Activated T-helper 2 cell treated with anti-CD3 and anti-CD28 coated beads, Interferon-gamma antibody, Interleukin-2, Interleukin-4, amounts not matched to agents 10 μg/mL and 5 μg/mL and 100 μg/mL, durations not matched to agents 14 hours and 24 hours and 36 hours (primary cell): ENCODE results near the gene AR. TPM values are rescaled to one million over a fixed set of nuclear protein-coding genes. Genes with fewer than 3 reads are reported as not detected.

Experiments used
- DNase-seq: peaks from one replicate; pipeline ENCODE4 v3.0.0; 2021; ENCODE audit warnings: low spot score
- H3K27ac Mint-ChIP-seq: one replicate; pipeline ENCODE4 v1.8.0; 2021; ENCODE audit warnings: mixed read lengths
- H3K27me3 Mint-ChIP-seq: one replicate; pipeline ENCODE4 v1.8.0; 2021; ENCODE audit warnings: low read depth, mixed read lengths
- H3K36me3 Mint-ChIP-seq: one replicate; pipeline ENCODE4 v1.8.0; 2021; ENCODE audit warnings: low read depth, mixed read lengths
- H3K4me1 Mint-ChIP-seq: one replicate; pipeline ENCODE4 v1.8.0; 2021; ENCODE audit warnings: low read depth, mixed read lengths
- H3K4me3 Mint-ChIP-seq: one replicate; pipeline ENCODE4 v1.8.0; 2021; ENCODE audit warnings: low read depth, mild to moderate bottlenecking, moderate library complexity, mixed read lengths
- H3K9me3 Mint-ChIP-seq: one replicate; pipeline ENCODE4 v1.8.0; 2021; ENCODE audit warnings: mixed read lengths
- intact Hi-C: fragments of 100-400 bp; cut with micrococcal nuclease; formaldehyde crosslinking; loops from one replicate; pipeline ENCODE4 v1.15.1; 2023
- total RNA-seq: library from RNA; stranded (reverse); gene quantifications from 2 replicates; pipeline ENCODE4 v1.2.3, GENCODE V29; 2022

Gene AR
- total RNA-seq, 1 donor from 2014 or later: 0.25 TPM

GRCh38 chrX:67545036-67545821, 1.4 kb downstream of the AR start:
- Mint-ChIP-seq H3K9me3 (no peaks in the 10 kb centered on the region), H3K4me3 (peak overlapping the region; percentile 17), H3K27ac (no peak overlapping the region), H3K36me3 (no peaks in the 10 kb centered on the region), H3K4me1 (peaks cover 3% of the 10 kb centered on the region), H3K27me3 (peaks cover 27% of the 10 kb centered on the region)
- intact Hi-C loops: no loop called here
- DNase-seq: no peak

- no peaks in the 10 kb centered on the region for H3K36me3 Mint-ChIP-seq
- H3K4me1 Mint-ChIP-seq: peaks cover 3% of the 10 kb centered on the region
- DNase-seq: no peak
Measured at GRCh38 chrX:67545893-67546495, 2.2 kb downstream of the AR start.

GRCh38 chrX:67546496-67547423, 2.9 kb downstream of the AR start:
- Mint-ChIP-seq H3K4me3 (no peak overlapping the region), H3K9me3 (no peaks in the 10 kb centered on the region), H3K36me3 (no peaks in the 10 kb centered on the region), H3K27me3 (peaks cover 27% of the 10 kb centered on the region), H3K4me1 (peaks cover 3% of the 10 kb centered on the region), H3K27ac (no peak overlapping the region)
- DNase-seq: no peak
- intact Hi-C loops: no loop called here

More at GRCh38 chrX:67545893-67546495, 2.2 kb downstream of the AR start:
- Mint-ChIP-seq H3K4me3 (no peak overlapping the region), H3K27me3 (peaks cover 27% of the 10 kb centered on the region), H3K9me3 (no peaks in the 10 kb centered on the region), H3K27ac (no peak overlapping the region)
- intact Hi-C loops: no loop called here

GRCh38 chrX:67555578-67556203, 11.9 kb downstream of the AR start:
- Mint-ChIP-seq H3K9me3 (no peaks in the 10 kb centered on the region), H3K4me1 (no peaks in the 10 kb centered on the region), H3K27me3 (no peaks in the 10 kb centered on the region), H3K4me3 (no peak overlapping the region), H3K36me3 (no peaks in the 10 kb centered on the region), H3K27ac (no peak overlapping the region)
- no peak for DNase-seq
- intact Hi-C loops: no loop called here

- Mint-ChIP-seq H3K27ac (no peak overlapping the region), H3K4me3 (no peak overlapping the region), H3K36me3 (no peaks in the 10 kb centered on the region), H3K9me3 (no peaks in the 10 kb centered on the region), H3K4me1 (no peaks in the 10 kb centered on the region), H3K27me3 (no peaks in the 10 kb centered on the region)
- intact Hi-C loops: no loop called here
- DNase-seq: no peak
Measured at GRCh38 chrX:67558267-67558666, 14.4 kb downstream of the AR start.

- H3K4me1 Mint-ChIP-seq: no peaks in the 10 kb centered on the region
- no peaks in the 10 kb centered on the region for H3K9me3 Mint-ChIP-seq
- intact Hi-C loops: no loop called here
Measured at GRCh38 chrX:67563469-67564448, 19.9 kb downstream of the AR start.

GRCh38 chrX:67564475-67564874, 20.7 kb downstream of the AR start:
- Mint-ChIP-seq H3K9me3 (no peaks in the 10 kb centered on the region), H3K4me3 (no peak overlapping the region), H3K27ac (no peak overlapping the region), H3K36me3 (no peaks in the 10 kb centered on the region), H3K27me3 (no peaks in the 10 kb centered on the region), H3K4me1 (no peaks in the 10 kb centered on the region)
- no peak for DNase-seq
- intact Hi-C loops: no loop called here

More at GRCh38 chrX:67563469-67564448, 19.9 kb downstream of the AR start:
- H3K36me3 Mint-ChIP-seq: no peaks in the 10 kb centered on the region
- DNase-seq: no peak
- H3K27ac Mint-ChIP-seq: no peak overlapping the region
- no peaks in the 10 kb centered on the region for H3K27me3 Mint-ChIP-seq
- no peak overlapping the region for H3K4me3 Mint-ChIP-seq

GRCh38 chrX:67568769-67569168, 24.9 kb downstream of the AR start:
- Mint-ChIP-seq H3K27me3 (no peaks in the 10 kb centered on the region), H3K4me3 (no peak overlapping the region), H3K4me1 (no peaks in the 10 kb centered on the region), H3K36me3 (no peaks in the 10 kb centered on the region), H3K27ac (no peak overlapping the region), H3K9me3 (no peaks in the 10 kb centered on the region)
- intact Hi-C loops: no loop called here
- DNase-seq: no peak

- Mint-ChIP-seq H3K36me3 (no peaks in the 10 kb centered on the region), H3K27ac (no peak overlapping the region), H3K27me3 (no peaks in the 10 kb centered on the region), H3K4me1 (no peaks in the 10 kb centered on the region), H3K9me3 (no peaks in the 10 kb centered on the region), H3K4me3 (no peak overlapping the region)
- DNase-seq: no peak
- intact Hi-C loops: no loop called here
Measured at GRCh38 chrX:67570839-67571238, 27.0 kb downstream of the AR start.

GRCh38 chrX:67574696-67575095, 30.9 kb downstream of the AR start:
- no peak for DNase-seq
- H3K4me3 Mint-ChIP-seq: no peak overlapping the region
- H3K4me1 Mint-ChIP-seq: no peaks in the 10 kb centered on the region
- intact Hi-C loops: no loop called here
- H3K27me3 Mint-ChIP-seq: no peaks in the 10 kb centered on the region
- H3K9me3 Mint-ChIP-seq: no peaks in the 10 kb centered on the region
- no peaks in the 10 kb centered on the region for H3K36me3 Mint-ChIP-seq
- no peak overlapping the region for H3K27ac Mint-ChIP-seq

GRCh38 chrX:67582436-67582835, 38.6 kb downstream of the AR start:
- Mint-ChIP-seq H3K36me3 (no peaks in the 10 kb centered on the region), H3K27me3 (no peaks in the 10 kb centered on the region), H3K4me1 (no peaks in the 10 kb centered on the region), H3K27ac (no peak overlapping the region), H3K9me3 (no peaks in the 10 kb centered on the region), H3K4me3 (no peak overlapping the region)
- intact Hi-C loops: no loop called here
- DNase-seq: no peak

- intact Hi-C loops: no loop called here
- no peaks in the 10 kb centered on the region for H3K27me3 Mint-ChIP-seq
- no peak overlapping the region for H3K4me3 Mint-ChIP-seq
- H3K4me1 Mint-ChIP-seq: no peaks in the 10 kb centered on the region
- no peaks in the 10 kb centered on the region for H3K9me3 Mint-ChIP-seq
- DNase-seq: no peak
- H3K36me3 Mint-ChIP-seq: no peaks in the 10 kb centered on the region
- no peak overlapping the region for H3K27ac Mint-ChIP-seq
Measured at GRCh38 chrX:67583171-67583570, 39.4 kb downstream of the AR start.
